ENCODE data around the gene EPHB2.

Gene EPHB2

GRCh38 chr1:22853651-22854185 lies 143.1 kb downstream of the EPHB2 start:
- TF ChIP-seq CTCF (IDR thresholded peaks at IDR 0.05; ENCODE audit: insufficient read depth, missing control alignments) = no peak
- DNase-seq (ENCODE audit: insufficient read length, low spot score) (no peak), FAIRE-seq (no peak)

DNA sequence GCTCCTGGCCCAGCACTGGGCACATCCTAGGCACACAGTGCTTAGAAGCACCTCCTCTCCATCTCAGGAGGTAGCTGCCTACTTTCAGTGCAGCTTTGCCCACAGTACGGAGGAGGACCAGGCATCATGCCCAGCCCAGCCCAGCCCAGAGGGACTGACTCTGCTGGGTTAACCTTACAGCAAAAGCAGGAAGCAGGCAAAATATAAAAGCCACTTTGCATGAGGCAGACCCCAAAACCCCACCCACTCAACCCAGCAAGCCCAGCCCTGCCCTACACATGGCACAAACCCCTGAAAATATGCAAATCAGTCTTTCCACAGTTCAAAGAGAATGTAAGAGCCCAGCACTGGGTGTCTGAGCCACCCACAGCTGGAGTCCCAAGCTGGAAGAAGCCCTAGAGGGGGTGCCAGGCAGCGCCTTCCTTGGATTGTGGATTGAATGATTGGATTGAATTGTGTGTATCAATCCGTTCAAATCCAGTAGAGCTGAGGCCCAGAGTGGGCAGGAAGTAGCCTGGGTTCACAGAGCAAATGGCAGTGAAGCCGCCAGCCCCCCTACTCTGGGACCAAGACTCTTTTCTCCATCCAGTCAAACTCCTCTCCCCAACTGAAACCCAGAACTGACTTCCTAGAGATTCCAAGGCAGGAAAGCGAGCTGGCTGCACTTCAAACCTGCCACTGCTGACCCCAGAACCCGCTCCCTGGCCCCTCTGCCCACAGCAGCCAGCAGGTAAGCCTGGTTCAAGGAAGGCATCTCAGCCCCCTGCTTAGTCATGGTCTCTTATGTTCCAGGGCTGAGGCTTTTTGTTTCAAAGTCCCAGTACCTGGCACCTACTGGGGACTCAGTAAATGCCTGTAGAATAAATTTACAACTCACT lies 144.3 kb downstream of the EPHB2 start:
- no peak for FAIRE-seq
- no peak for DNase-seq (ENCODE audit: insufficient read length, low spot score)
- TF ChIP-seq CTCF (IDR thresholded peaks at IDR 0.05; ENCODE audit: insufficient read depth, missing control alignments) = no peak

DNA sequence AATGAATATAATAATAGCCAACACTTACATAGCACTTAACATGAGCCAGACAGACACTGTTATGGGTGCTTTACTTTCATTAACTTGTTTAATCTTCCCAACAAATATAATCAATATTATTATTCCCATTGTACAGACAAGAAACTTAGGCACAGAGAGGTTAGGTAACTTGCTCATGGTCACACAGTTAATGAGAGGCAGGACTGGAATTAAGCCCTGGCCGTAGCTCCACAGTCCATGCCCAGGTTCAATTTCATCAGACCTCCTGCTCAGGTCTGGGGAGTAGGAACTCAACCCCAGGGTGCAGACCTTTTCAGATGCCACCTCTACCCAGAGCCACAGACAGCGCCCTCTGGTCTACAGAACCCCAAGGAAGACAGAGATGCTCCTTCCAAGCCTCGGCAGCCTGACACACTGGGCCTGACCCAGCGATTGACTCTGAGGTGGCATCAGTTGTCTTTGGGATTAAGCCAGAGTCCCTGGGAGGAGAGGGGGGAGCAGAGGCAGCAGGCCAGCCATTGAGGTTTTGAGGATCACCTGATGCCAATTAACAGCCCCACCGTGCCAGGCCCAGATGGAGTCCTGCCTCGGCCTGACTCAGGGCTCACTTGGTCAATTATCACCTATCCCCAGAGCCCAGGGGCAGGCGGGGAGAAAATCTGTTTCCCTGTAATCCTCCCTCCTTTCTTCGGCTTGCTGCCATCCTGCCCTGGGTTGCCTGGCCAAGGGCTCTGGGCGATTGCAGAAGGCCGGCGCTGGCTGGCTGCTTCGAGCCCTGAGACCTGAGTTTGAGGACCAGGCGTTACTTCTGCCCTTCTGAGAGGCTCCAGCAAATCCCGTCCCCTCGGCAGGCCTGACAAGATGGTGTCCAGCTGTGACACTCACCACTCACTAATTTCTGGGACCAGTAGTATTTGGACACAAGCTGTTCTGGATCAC lies 145.3 kb downstream of the EPHB2 start:
- no peak for DNase-seq (ENCODE audit: insufficient read length, low spot score)
- TF ChIP-seq CTCF (IDR thresholded peaks at IDR 0.05; ENCODE audit: insufficient read depth, missing control alignments) = no peak
- FAIRE-seq = no peak

GRCh38 chr1:22857661-22858060 lies 147.0 kb downstream of the EPHB2 start:
- TF ChIP-seq CTCF (IDR thresholded peaks at IDR 0.05; ENCODE audit: insufficient read depth, missing control alignments) = no peak
- FAIRE-seq (no peak), DNase-seq (ENCODE audit: insufficient read length, low spot score) (no peak)

DNA sequence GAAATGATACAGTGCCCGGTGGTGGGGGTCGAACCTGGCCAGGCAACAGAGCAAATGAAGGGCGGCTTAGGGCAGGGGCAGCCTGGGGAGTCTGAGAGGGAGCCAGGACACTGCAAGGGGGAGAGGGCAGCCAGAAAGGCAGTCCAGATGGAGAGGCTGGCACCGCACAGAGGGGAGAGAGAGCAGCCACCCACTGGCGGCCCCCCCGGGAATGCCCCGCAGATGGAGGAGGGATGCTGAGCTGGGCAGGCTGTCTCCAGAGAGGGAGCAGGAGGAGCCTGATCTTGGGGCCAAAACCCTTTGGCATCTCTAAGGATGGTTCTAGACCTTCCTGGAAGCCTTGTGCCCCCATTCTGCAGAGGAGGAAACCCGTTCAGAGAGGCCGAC lies 149.8 kb downstream of the EPHB2 start:
- FAIRE-seq (no peak), DNase-seq (ENCODE audit: insufficient read length, low spot score) (no peak)
- no peak for TF ChIP-seq CTCF (IDR thresholded peaks at IDR 0.05; ENCODE audit: insufficient read depth, missing control alignments)

GRCh38 chr1:22860883-22861385 lies 150.3 kb downstream of the EPHB2 start:
- FAIRE-seq (no peak), DNase-seq (ENCODE audit: insufficient read length, low spot score) (no peak)
- no peak for TF ChIP-seq CTCF (IDR thresholded peaks at IDR 0.05; ENCODE audit: insufficient read depth, missing control alignments)
